Activated CD4-positive, alpha-beta T cell treated with anti-CD3 and anti-CD28 coated beads for 36 hours (primary cell): Measurements from ENCODE around the gene GRHL3. TPM values are rescaled to one million over a fixed set of nuclear protein-coding genes. Genes with fewer than 3 reads are reported as not detected.

ENCODE experiments used
- ATAC-seq: fragments of 200-7000 bp; cut with Tn5 transposase; one replicate; pipeline ENCODE4 v1.10.0; 2021; ENCODE audit warnings: mild to moderate bottlenecking, moderate library complexity
- CTCF ChIA-PET: fragments of 350-600 bp; sonication (Branson Sonifier 250); formaldehyde crosslinking; loops from one replicate; lab custom pipeline; 2021; ENCODE audit warnings: antibody characterized with exemption; lab: Charles Lee
- POLR2A ChIA-PET: fragments of 350-600 bp; sonication (Branson Sonifier 250); formaldehyde crosslinking; loops from one replicate; lab custom pipeline; 2021; ENCODE audit warnings: antibody characterized with exemption, inconsistent platforms; lab: Charles Lee
- DNase-seq: peaks from one replicate; pipeline ENCODE4 v3.0.0-alpha.2; 2020
- H3K27ac Mint-ChIP-seq: one replicate; pipeline ENCODE4 v1.8.0; 2021; ENCODE audit warnings: mixed read lengths
- H3K27me3 Mint-ChIP-seq: one replicate; pipeline ENCODE4 v1.8.0; 2021; ENCODE audit warnings: mixed read lengths
- H3K36me3 Mint-ChIP-seq: one replicate; pipeline ENCODE4 v1.8.0; 2021; ENCODE audit warnings: low read depth, mixed read lengths
- H3K4me1 Mint-ChIP-seq: one replicate; pipeline ENCODE4 v1.8.0; 2021; ENCODE audit warnings: mixed read lengths
- H3K4me3 Mint-ChIP-seq: one replicate; pipeline ENCODE4 v1.8.0; 2021; ENCODE audit warnings: mild to moderate bottlenecking, moderate library complexity, mixed read lengths
- H3K9me3 Mint-ChIP-seq: one replicate; pipeline ENCODE4 v1.8.0; 2021; ENCODE audit warnings: low read depth, mixed read lengths
- intact Hi-C, 2 experiments: fragments of 100-400 bp; cut with DNase I in 1 of 2; cut with micrococcal nuclease in 1 of 2; formaldehyde crosslinking; loops; one replicate each; pipeline versions ENCODE4 v1.14.2 to v1.15.1; 2022 to 2024; cut with DNase I, micrococcal nuclease
- total RNA-seq, 2 experiments: library from RNA; stranded (reverse); gene quantifications; one replicate each; pipeline ENCODE4 v1.2.3, GENCODE V29; 2021

GRHL3 gene
- total RNA-seq, 2 experiments from 2014 or later = not detected

DNA sequence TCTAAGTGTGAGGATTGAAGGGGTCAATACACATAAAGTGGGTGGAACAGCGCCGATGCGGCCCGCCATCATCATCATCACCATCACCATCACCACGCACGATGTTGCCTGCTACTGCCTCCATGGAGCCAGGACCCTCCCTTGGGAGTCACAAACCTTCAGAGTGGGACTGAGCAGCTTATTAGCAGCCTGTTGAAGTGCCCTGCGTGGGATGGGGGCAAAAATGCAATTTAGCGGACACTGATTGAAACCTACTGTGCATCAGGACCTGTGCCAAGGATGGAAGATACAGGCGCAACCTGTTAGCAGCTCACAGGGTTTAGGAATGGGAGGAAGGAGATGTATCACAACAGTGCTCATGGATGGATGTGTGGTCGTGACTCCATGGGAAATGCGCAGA lies 67.8 kb downstream of the GRHL3 start:
- peaks cover 8% of the 10 kb centered on the region for H3K36me3 Mint-ChIP-seq
- CTCF ChIA-PET = interaction anchor here (0.5 to 11.7 kb wide), 5 partner anchors 64 to 233 kb away, joined by 3 to 100 read pairs (median 4); no protein-coding TSS in a partner anchor
- DNase-seq (no peak), ATAC-seq (no peak)
- H3K27ac Mint-ChIP-seq = no peak overlapping the region
- no peaks in the 10 kb centered on the region for H3K27me3 Mint-ChIP-seq
- intact Hi-C loops = no loop called here
- H3K4me1 Mint-ChIP-seq = peaks cover 39% of the 10 kb centered on the region
- POLR2A ChIA-PET = no interaction called here
- no peak overlapping the region for H3K4me3 Mint-ChIP-seq
- no peaks in the 10 kb centered on the region for H3K9me3 Mint-ChIP-seq

- ChIA-PET CTCF (interaction anchor here (0.7 to 11.7 kb wide), 3 partner anchors 111 to 198 kb away, joined by 3 to 100 read pairs (median 4); no protein-coding TSS in a partner anchor), POLR2A (no interaction called here)
- Mint-ChIP-seq H3K27ac (no peak overlapping the region), H3K4me3 (no peak overlapping the region), H3K27me3 (no peaks in the 10 kb centered on the region), H3K9me3 (no peaks in the 10 kb centered on the region), H3K36me3 (peaks cover 8% of the 10 kb centered on the region), H3K4me1 (peaks cover 47% of the 10 kb centered on the region)
- intact Hi-C loops = no loop called here
- DNase-seq = no peak
- ATAC-seq = no peak
Observed at GRCh38 chr1:24387636-24388175, 68.5 kb downstream of the GRHL3 start.

DNA sequence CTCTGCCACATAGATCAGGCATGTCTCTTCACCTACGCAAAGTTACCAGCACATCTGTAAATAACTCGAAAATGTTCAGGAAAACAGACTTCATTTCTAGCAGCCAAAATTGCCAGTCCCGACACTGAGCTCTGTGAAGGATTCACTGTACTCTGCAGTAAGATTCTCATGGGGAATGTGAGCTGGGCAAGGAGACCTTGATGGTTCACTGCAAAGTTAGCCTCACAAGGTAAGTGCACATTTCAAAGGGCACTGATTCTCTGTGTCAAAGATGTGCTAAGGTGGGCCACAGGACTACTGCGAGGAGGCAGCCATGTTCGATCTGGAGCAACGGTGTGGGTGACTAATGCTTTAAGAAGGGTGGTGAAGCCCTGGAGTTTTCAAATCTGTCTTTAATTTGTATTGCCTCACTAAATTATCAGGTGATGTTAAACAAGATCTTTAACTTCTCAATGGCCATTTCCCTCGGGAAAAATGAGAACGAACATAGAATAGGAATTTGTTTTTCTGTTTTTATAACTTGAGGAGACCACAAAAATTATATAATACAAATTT lies 69.3 kb downstream of the GRHL3 start:
- Mint-ChIP-seq H3K27me3 (no peaks in the 10 kb centered on the region), H3K27ac (no peak overlapping the region), H3K4me1 (peaks cover 54% of the 10 kb centered on the region), H3K4me3 (no peak overlapping the region), H3K9me3 (no peaks in the 10 kb centered on the region), H3K36me3 (peaks cover 7% of the 10 kb centered on the region)
- ATAC-seq = no peak
- intact Hi-C loops = no loop called here
- DNase-seq = no peak
- CTCF ChIA-PET = interaction anchor here (0.7 to 11.7 kb wide), 3 partner anchors 111 to 203 kb away, joined by 3 to 100 read pairs (median 4); no protein-coding TSS in a partner anchor
- POLR2A ChIA-PET = interaction anchor here (0.7 kb wide), 1 partner anchor 189 kb away, joined by 4 read pairs; no protein-coding TSS in a partner anchor

DNA sequence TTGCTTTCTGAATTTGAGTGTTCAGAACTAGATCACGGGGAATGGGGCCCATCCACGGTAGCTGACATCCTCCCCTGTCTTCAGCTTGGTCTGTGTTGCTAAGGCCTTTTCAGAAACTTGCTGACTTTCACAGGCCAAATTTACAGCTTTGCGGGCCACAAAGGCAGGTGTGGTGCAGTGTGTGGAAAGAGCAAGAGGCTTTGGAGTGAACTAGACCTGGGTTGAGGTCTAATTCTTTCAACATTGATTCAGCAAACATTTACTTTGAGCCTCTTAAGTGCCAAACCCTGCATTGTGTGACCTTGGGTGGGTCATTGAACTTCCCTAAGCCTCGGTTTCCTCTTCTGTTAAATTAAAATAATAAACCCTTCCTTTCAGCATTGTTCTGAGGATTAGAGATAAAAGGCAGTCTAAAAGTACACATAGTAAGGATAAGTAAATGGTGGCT lies 70.1 kb downstream of the GRHL3 start:
- no peak overlapping the region for H3K4me3 Mint-ChIP-seq
- ChIA-PET POLR2A (no interaction called here), CTCF (interaction anchor here (11.7 kb wide), 1 partner anchor 190 kb away, joined by 100 read pairs; no protein-coding TSS in a partner anchor)
- intact Hi-C loops = no loop called here
- no peaks in the 10 kb centered on the region for H3K9me3 Mint-ChIP-seq
- peaks cover 56% of the 10 kb centered on the region for H3K4me1 Mint-ChIP-seq
- H3K27me3 Mint-ChIP-seq = no peaks in the 10 kb centered on the region
- DNase-seq (no peak), ATAC-seq (no peak)
- H3K27ac Mint-ChIP-seq = no peak overlapping the region
- H3K36me3 Mint-ChIP-seq = peaks cover 5% of the 10 kb centered on the region

GRCh38 chr1:24390924-24391782 lies 72.0 kb downstream of the GRHL3 start:
- peak overlapping the region; percentile 85 for H3K27ac Mint-ChIP-seq
- H3K9me3 Mint-ChIP-seq = no peaks in the 10 kb centered on the region
- POLR2A ChIA-PET = interaction anchor here (0.6 to 1.2 kb wide), 7 partner anchors 25 to 241 kb away, joined by 3 to 6 read pairs (median 3); partner anchors contain the start of gene NIPAL3
- H3K4me1 Mint-ChIP-seq = peaks cover 47% of the 10 kb centered on the region
- H3K27me3 Mint-ChIP-seq = no peaks in the 10 kb centered on the region
- peaks cover 5% of the 10 kb centered on the region for H3K36me3 Mint-ChIP-seq
- CTCF ChIA-PET = interaction anchor here (0.6 to 7.1 kb wide), 75 partner anchors 9 to 1466 kb away, joined by 3 to 335 read pairs (median 4); partner anchors contain the start of genes IFNLR1, NCMAP, NIPAL3 and STPG1
- DNase-seq = peak; percentile 82
- intact Hi-C loops = loop anchor here (1.0 to 10.0 kb wide), 3 partner anchors 69 to 616 kb away; partner anchors contain the start of gene PITHD1 (in 1 of the 2)
- ATAC-seq = peak; percentile 54
- peak overlapping the region; percentile 52 for H3K4me3 Mint-ChIP-seq

DNA sequence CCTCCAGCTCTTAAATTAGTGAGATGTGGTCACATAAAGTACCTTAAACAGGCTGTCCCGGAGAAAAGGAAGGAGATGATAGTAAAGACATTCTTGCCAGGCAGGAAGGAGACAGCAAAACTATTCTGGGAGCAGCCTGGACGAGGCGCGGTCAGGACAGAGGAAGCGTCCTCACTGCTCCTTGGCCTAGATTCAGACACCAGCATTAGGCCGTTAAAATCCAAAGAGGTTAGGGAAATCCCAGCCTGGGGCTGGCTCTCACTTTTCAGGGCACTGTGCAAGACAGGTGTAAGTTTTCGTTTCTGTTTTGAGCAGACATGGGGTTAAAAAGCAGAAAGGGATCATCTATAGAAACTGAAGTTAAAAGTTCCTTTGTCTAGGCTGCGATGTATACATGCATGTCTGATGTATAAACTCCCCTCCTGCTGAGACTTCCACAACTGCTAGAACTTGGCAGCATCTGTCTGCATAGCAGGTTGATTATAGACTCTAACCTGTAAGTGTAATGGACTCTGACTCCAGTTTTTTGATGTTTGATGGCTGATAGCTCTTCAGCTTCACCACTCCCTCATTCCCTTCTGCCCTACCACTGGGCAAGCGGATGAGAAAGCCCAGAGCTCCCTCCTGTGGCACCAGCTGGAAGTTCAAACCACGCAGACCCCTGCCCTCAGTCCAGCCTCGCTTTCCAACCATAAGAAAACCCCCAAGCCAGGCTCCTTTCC lies 72.9 kb downstream of the GRHL3 start:
- H3K9me3 Mint-ChIP-seq = no peaks in the 10 kb centered on the region
- peaks cover 3% of the 10 kb centered on the region for H3K36me3 Mint-ChIP-seq
- CTCF ChIA-PET = interaction anchor here (0.6 to 7.1 kb wide), 66 partner anchors 8 to 1465 kb away, joined by 3 to 335 read pairs (median 5); partner anchors contain the start of genes IFNLR1, NCMAP, NIPAL3 and STPG1
- DNase-seq (peak; percentile 86), ATAC-seq (peak; percentile 83)
- intact Hi-C loops = loop anchor here (1.0 to 10.0 kb wide), 11 partner anchors 21 to 617 kb away; partner anchors contain the start of genes PITHD1 (in 1 of the 2) and STPG1 (in 1 of the 2)
- peak overlapping the region; percentile 52 for H3K4me3 Mint-ChIP-seq
- POLR2A ChIA-PET = interaction anchor here (0.7 to 1.2 kb wide), 6 partner anchors 192 to 242 kb away, joined by 3 to 7 read pairs (median 4); no protein-coding TSS in a partner anchor
- no peaks in the 10 kb centered on the region for H3K27me3 Mint-ChIP-seq
- peak overlapping the region; percentile 85 for H3K27ac Mint-ChIP-seq
- peaks cover 39% of the 10 kb centered on the region for H3K4me1 Mint-ChIP-seq

DNA sequence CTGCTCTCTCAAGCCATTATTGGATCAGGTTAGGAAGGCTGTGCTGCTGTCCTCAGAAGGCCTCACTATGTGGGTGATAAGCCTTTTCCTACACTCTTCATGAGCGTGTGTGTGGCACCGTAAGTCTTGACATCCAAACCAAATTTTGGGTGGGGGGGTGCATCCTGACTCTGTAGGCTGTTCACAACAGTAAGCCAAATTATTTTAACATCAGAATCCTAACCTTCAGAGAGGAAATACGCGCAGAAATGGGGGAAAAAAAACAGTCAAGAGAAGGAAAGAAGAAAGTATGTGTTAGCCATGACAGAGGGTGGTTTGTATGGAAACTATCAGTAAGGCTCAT lies 73.4 kb downstream of the GRHL3 start:
- DNase-seq (no peak), ATAC-seq (no peak)
- no peaks in the 10 kb centered on the region for H3K9me3 Mint-ChIP-seq
- POLR2A ChIA-PET = interaction anchor here (0.7 to 1.2 kb wide), 4 partner anchors 192 to 242 kb away, joined by 3 to 7 read pairs (median 3); no protein-coding TSS in a partner anchor
- H3K27ac Mint-ChIP-seq = peak overlapping the region; percentile 85
- H3K36me3 Mint-ChIP-seq = peaks cover 2% of the 10 kb centered on the region
- peak overlapping the region; percentile 52 for H3K4me3 Mint-ChIP-seq
- CTCF ChIA-PET = interaction anchor here (0.7 to 7.1 kb wide), 42 partner anchors 8 to 438 kb away, joined by 3 to 335 read pairs (median 8); partner anchors contain the start of genes IFNLR1, NIPAL3 and STPG1
- peaks cover 39% of the 10 kb centered on the region for H3K4me1 Mint-ChIP-seq
- intact Hi-C loops = loop anchor here (1.0 to 10.0 kb wide), 9 partner anchors 21 to 618 kb away; partner anchors contain the start of genes PITHD1 (in 1 of the 2) and STPG1 (in 1 of the 2)
- H3K27me3 Mint-ChIP-seq = no peaks in the 10 kb centered on the region

DNA sequence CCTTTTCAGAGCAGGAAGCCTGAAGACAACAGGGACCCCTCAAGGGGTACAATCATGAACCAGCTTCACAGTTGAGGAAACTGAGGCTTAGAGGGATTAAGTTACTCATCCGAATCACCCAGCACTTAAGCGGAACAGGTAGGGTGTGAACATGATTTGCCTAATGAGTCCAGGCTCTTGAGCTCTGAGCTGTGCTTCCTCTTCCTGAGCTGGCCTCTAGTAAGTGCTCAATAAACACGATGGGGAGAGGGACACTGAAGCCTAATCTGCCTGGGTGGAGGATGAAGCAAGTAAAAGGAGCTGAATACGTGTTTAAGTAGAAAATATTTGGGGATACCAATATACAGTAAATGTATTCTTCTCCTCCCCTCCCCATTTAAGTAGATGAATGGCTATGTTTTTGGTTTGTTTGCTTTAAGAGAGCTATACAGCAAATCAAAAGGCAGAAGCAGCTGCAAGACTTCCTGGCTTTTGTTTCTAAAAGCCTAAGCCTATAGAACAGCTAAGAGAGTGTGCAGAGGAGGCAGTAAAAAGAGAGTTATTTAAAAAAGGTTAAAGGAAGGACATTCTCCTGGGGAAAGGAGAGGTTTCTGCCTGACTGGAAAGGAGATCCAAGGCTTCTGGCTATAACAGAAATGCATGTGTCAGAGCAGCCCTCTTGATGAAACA lies 74.0 kb downstream of the GRHL3 start:
- H3K9me3 Mint-ChIP-seq = no peaks in the 10 kb centered on the region
- POLR2A ChIA-PET = interaction anchor here (0.7 to 1.1 kb wide), 3 partner anchors 193 to 242 kb away, joined by 3 to 7 read pairs (median 3); no protein-coding TSS in a partner anchor
- CTCF ChIA-PET = interaction anchor here (0.5 to 7.1 kb wide), 37 partner anchors 9 to 437 kb away, joined by 3 to 335 read pairs (median 7); partner anchors contain the start of genes IFNLR1, NIPAL3 and STPG1
- DNase-seq (peak; percentile 15), ATAC-seq (no peak)
- peaks cover 39% of the 10 kb centered on the region for H3K4me1 Mint-ChIP-seq
- intact Hi-C loops = loop anchor here (1.0 to 10.0 kb wide), 9 partner anchors 20 to 618 kb away; partner anchors contain the start of genes PITHD1 (in 1 of the 2) and STPG1 (in 1 of the 2)
- peaks cover 2% of the 10 kb centered on the region for H3K36me3 Mint-ChIP-seq
- no peak overlapping the region for H3K4me3 Mint-ChIP-seq
- peak overlapping the region; percentile 85 for H3K27ac Mint-ChIP-seq
- H3K27me3 Mint-ChIP-seq = no peaks in the 10 kb centered on the region

DNA sequence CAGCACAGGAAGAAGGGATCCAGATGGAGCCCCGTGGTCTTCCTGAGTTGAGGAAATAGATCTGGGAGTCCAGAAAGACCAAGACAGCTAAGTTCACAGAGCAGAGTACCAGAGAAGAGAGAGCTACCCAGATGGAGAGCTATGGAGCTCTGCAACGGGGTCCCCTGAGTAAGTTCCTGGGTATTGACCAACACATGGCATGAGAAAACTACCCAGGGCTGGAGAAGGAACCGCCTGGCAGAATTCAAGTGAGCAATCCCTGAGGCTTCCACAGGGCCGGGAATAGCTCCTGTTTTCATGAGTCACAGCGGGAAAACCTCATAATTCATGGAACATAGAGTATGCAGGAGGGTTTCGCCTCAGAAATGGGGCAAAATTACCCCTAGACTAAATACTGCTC lies 74.7 kb downstream of the GRHL3 start:
- DNase-seq (no peak), ATAC-seq (no peak)
- ChIA-PET CTCF (interaction anchor here (0.6 to 7.1 kb wide), 23 partner anchors 9 to 1508 kb away, joined by 3 to 335 read pairs (median 4); partner anchors contain the start of genes IFNLR1, NIPAL3 and STPG1), POLR2A (interaction anchor here (0.8 kb wide), 1 partner anchor 135 kb away, joined by 3 read pairs; no protein-coding TSS in a partner anchor)
- peaks cover 2% of the 10 kb centered on the region for H3K36me3 Mint-ChIP-seq
- H3K27ac Mint-ChIP-seq = peak overlapping the region; percentile 85
- intact Hi-C loops = loop anchor here in 1 of 2 experiments (2.0 to 10.0 kb wide), 4 partner anchors 29 to 619 kb away; partner anchors contain the start of gene PITHD1
- H3K9me3 Mint-ChIP-seq = no peaks in the 10 kb centered on the region
- H3K4me3 Mint-ChIP-seq = no peak overlapping the region
- no peaks in the 10 kb centered on the region for H3K27me3 Mint-ChIP-seq
- H3K4me1 Mint-ChIP-seq = peaks cover 39% of the 10 kb centered on the region
